Measurements from ENCODE around the gene HOXD1.

GRCh38 chr2:176154576-176155252 lies 33.8 kb upstream of the HOXD1 start:
- no peak for TF ChIP-seq POLR2A (IDR thresholded peaks at IDR 0.05; ENCODE audit: low read depth, low read length)
- no peak for TF ChIP-seq CTCF (IDR thresholded peaks at IDR 0.05; ENCODE audit: extremely low read depth in 1 of 2, insufficient read depth in 1 of 2, low read depth in 1 of 2, low read length in 2 of 2)
- no peak for TF ChIP-seq JUN (IDR thresholded peaks at IDR 0.05; ENCODE audit: borderline replicate concordance, insufficient read depth, insufficient read length, low read depth)

Measured in endothelial cell of umbilical vein (primary cell).